ENCODE measurements around the gene RASSF8.

RASSF8 gene

GRCh38 chr12:25988505-25988904 lies 30.0 kb downstream of the RASSF8 start:
- no peak for FAIRE-seq
- no peak for DNase-seq (ENCODE audit: insufficient read length, low spot score)

- DNase-seq (ENCODE audit: insufficient read length, low spot score): no peak
- no peak for FAIRE-seq
Measured at GRCh38 chr12:25990495-25990894, 32.0 kb downstream of the RASSF8 start.

GRCh38 chr12:25992026-25992782 lies 33.7 kb downstream of the RASSF8 start:
- FAIRE-seq (peak; percentile 85), DNase-seq (ENCODE audit: insufficient read length, low spot score) (no peak)

- no peak for FAIRE-seq
- no peak for DNase-seq (ENCODE audit: insufficient read length, low spot score)
Measured at GRCh38 chr12:25993901-25994651, 35.6 kb downstream of the RASSF8 start.

GRCh38 chr12:25994901-25995625 lies 36.6 kb downstream of the RASSF8 start:
- DNase-seq (ENCODE audit: insufficient read length, low spot score) (no peak), FAIRE-seq (peak; percentile 36)

GRCh38 chr12:25995906-25996305 lies 37.4 kb downstream of the RASSF8 start:
- no peak for DNase-seq (ENCODE audit: insufficient read length, low spot score)
- FAIRE-seq: no peak

- DNase-seq (ENCODE audit: insufficient read length, low spot score) (no peak), FAIRE-seq (no peak)
Measured at GRCh38 chr12:25996677-25997076, 38.2 kb downstream of the RASSF8 start.

GRCh38 chr12:25997201-25997963 lies 38.9 kb downstream of the RASSF8 start:
- peak; percentile 67 for FAIRE-seq

GRCh38 chr12:26000898-26001297 lies 42.4 kb downstream of the RASSF8 start:
- no peak for DNase-seq (ENCODE audit: insufficient read length, low spot score)
- no peak for FAIRE-seq

More at GRCh38 chr12:25997201-25997963, 38.9 kb downstream of the RASSF8 start:
- peak; percentile 67 for DNase-seq (ENCODE audit: insufficient read length, low spot score)

- DNase-seq (ENCODE audit: insufficient read length, low spot score): no peak
- peak; percentile 57 for FAIRE-seq
Measured at GRCh38 chr12:26001530-26001929, 43.0 kb downstream of the RASSF8 start.

- DNase-seq (ENCODE audit: insufficient read length, low spot score): no peak
- FAIRE-seq: peak; percentile 49
Measured at GRCh38 chr12:26003065-26003464, 44.6 kb downstream of the RASSF8 start.

- FAIRE-seq: no peak
- DNase-seq (ENCODE audit: insufficient read length, low spot score): no peak
Measured at GRCh38 chr12:26007566-26007965, 49.1 kb downstream of the RASSF8 start.

- DNase-seq (ENCODE audit: insufficient read length, low spot score) (no peak), FAIRE-seq (peak; percentile 54)
Measured at GRCh38 chr12:26009593-26009992, 51.1 kb downstream of the RASSF8 start.

- DNase-seq (ENCODE audit: insufficient read length, low spot score) (peak; percentile 45), FAIRE-seq (peak; percentile 28)
Measured at GRCh38 chr12:26010293-26010821, 51.9 kb downstream of the RASSF8 start.

GRCh38 chr12:26011099-26011498 lies 52.6 kb downstream of the RASSF8 start:
- FAIRE-seq (no peak), DNase-seq (ENCODE audit: insufficient read length, low spot score) (no peak)

- no peak for DNase-seq (ENCODE audit: insufficient read length, low spot score)
- peak; percentile 90 for FAIRE-seq
Measured at GRCh38 chr12:26014085-26014484, 55.6 kb downstream of the RASSF8 start.

GRCh38 chr12:26016516-26016915 lies 58.0 kb downstream of the RASSF8 start:
- FAIRE-seq: no peak
- no peak for DNase-seq (ENCODE audit: insufficient read length, low spot score)

GRCh38 chr12:26017484-26018211 lies 59.2 kb downstream of the RASSF8 start:
- peak; percentile 39 for DNase-seq (ENCODE audit: insufficient read length, low spot score)
- FAIRE-seq: no peak

GRCh38 chr12:26018926-26019325 lies 60.4 kb downstream of the RASSF8 start:
- DNase-seq (ENCODE audit: insufficient read length, low spot score): no peak
- peak; percentile 59 for FAIRE-seq

GRCh38 chr12:26021534-26021933 lies 63.1 kb downstream of the RASSF8 start:
- no peak for DNase-seq (ENCODE audit: insufficient read length, low spot score)
- peak; percentile 52 for FAIRE-seq

Measured in HTR-8/SVneo (cell line).